GM12874 (cell line): Measurements from ENCODE around the gene LTBP3.
A peak's percentile ranks its signal among the peaks of the same experiment; 100 is the strongest.

Source experiments
- CTCF ChIP-seq: IDR thresholded peaks from 2 replicates; pipeline ENCODE4 v1.5.1; 2011; ENCODE audit warnings: low read depth, mild to moderate bottlenecking, control low read depth, low read length, moderate library complexity; ENCODE audit not compliant: insufficient read depth

The LTBP3 gene

GRCh38 chr11:65546217-65546958 lies 11.8 kb downstream of the LTBP3 start:
- no peak for TF ChIP-seq CTCF

- no peak for TF ChIP-seq CTCF
Observed at GRCh38 chr11:65545853-65546216, 12.3 kb downstream of the LTBP3 start.

- TF ChIP-seq CTCF: no peak
Observed at GRCh38 chr11:65542738-65543390, 15.3 kb downstream of the LTBP3 start.

GRCh38 chr11:65541093-65541982 lies 16.8 kb downstream of the LTBP3 start:
- TF ChIP-seq CTCF: no peak

GRCh38 chr11:65540290-65541092 lies 17.7 kb downstream of the LTBP3 start:
- TF ChIP-seq CTCF: peak; percentile 87

- TF ChIP-seq CTCF: no peak
Observed at GRCh38 chr11:65539744-65540289, 18.3 kb downstream of the LTBP3 start.
